Stimulated activated naive B cell treated with anti-CD40 and anti-IgM and Interleukin-4, amounts not matched to agents 10 μg/mL and 1 μg/mL and 100 μg/mL, for 72 hours (primary cell): ENCODE results near the gene CHRNA9.

Experiments used
- ATAC-seq, 2 donors: fragments of 150-1000 bp; cut with Tn5 transposase; replicated peaks; 2 replicates each; pipeline ENCODE4 v1.10.0; 2021; ENCODE audit warnings: moderate library complexity in 1 of 2
- DNase-seq: peaks from one replicate; pipeline ENCODE4 v3.0.0; 2021
- H3K27ac Mint-ChIP-seq: one replicate; pipeline ENCODE4 v1.8.0; 2022; ENCODE audit warnings: mild to moderate bottlenecking, mixed read lengths
- H3K27me3 Mint-ChIP-seq, 2 donors: one replicate each; pipeline ENCODE4 v1.8.0; 2022; ENCODE audit warnings: mixed read lengths in 2 of 2
- H3K36me3 Mint-ChIP-seq, 2 donors: one replicate each; pipeline ENCODE4 v1.8.0; 2022; ENCODE audit warnings: mixed read lengths in 2 of 2, mild to moderate bottlenecking in 1 of 2
- H3K4me1 Mint-ChIP-seq, 2 donors: one replicate each; pipeline ENCODE4 v1.8.0; 2022; ENCODE audit warnings: mixed read lengths in 2 of 2, mild to moderate bottlenecking in 1 of 2
- H3K4me3 Mint-ChIP-seq, 2 donors: one replicate each; pipeline ENCODE4 v1.8.0; 2022; ENCODE audit warnings: mild to moderate bottlenecking in 2 of 2, mixed read lengths in 2 of 2, moderate library complexity in 1 of 2
- H3K9me3 Mint-ChIP-seq, 2 donors: one replicate each; pipeline ENCODE4 v1.8.0; 2022; ENCODE audit warnings: mixed read lengths in 2 of 2, mild to moderate bottlenecking in 1 of 2

CHRNA9 gene

DNA sequence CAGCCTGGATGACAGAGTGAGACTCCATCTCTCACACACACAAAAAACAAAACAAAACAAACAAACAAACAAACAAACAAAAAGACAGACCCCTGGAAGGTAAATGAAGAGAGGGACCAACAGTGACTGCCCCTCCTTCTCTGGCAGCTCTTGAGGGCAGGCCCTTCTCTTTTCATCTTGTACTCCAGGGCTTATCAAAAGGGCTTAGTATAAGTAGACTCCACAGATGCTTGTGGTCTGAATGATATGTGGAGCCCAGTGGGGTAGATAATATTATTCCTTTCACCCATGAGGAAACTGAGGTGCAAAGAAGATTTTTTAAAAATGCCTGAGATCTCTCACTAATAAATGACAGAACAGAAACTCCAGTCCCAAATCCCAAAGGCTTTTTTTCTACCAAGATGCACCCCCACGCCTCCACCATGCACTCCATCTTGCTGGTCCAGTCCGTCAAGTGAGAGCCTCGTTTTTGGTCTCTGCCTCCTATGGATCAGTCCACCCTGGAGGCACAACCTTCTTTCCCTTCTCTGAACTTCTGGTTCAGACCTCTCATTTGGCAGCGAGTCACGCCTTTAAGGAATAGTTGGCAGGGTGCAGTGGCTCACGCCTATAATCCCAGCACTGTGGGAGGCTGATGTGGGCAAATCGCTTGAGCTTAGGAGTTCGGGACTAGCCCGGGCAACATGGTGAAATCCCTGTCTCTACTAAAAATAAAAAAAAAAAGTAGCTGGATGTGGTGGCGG, 17.0 kb upstream of the CHRNA9 start:
- no peak overlapping the region for H3K27ac Mint-ChIP-seq
- H3K27me3 Mint-ChIP-seq, result no peaks in the 10 kb centered on the region
- peak overlapping the region in 1 of 2 donors; percentile 25 for H3K4me3 Mint-ChIP-seq
- no peaks in the 10 kb centered on the region for H3K36me3 Mint-ChIP-seq
- no peaks in the 10 kb centered on the region for H3K9me3 Mint-ChIP-seq
- peaks cover 22 to 32% of the 10 kb centered on the region in 2 donors for H3K4me1 Mint-ChIP-seq
- no peak for DNase-seq
- no peak for ATAC-seq

DNA sequence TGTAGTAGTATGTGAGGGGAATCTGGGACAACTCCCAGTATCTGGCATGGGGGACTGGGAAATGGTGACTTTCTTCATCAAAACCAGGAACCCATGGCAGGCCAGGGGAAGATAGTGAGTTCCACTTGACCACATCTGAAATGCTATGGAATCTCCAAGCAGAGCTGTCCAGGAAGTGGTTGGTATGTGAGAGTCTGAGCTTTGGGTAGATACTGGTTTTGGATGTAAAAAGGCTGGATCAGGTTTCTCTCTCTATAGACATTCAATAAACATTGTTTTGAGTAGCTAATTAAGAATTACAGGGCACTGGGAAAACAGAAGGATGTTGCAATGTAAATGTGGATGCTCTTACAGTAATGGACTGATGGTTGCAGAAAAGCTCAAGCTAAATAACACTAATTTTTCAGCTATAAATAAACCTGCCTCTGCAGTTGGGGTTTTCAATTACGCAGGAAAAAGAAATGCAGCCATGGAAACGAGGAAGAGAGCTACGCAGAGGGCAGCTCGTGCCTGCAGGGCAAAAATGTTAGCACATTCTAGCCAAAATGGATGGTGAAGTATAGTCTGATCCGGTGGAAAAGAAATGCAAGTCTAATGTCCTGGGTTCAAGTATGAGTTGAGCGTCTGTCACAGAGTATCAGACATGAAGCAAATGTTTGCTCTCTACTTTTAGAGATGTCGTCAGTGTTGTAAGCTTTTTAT, 13.4 kb upstream of the CHRNA9 start:
- ATAC-seq (no peak), DNase-seq (no peak)
- no peak overlapping the region for H3K27ac Mint-ChIP-seq
- H3K36me3 Mint-ChIP-seq, result no peaks in the 10 kb centered on the region
- no peaks in the 10 kb centered on the region for H3K27me3 Mint-ChIP-seq
- peaks cover 17 to 27% of the 10 kb centered on the region in 2 donors for H3K4me1 Mint-ChIP-seq
- no peaks in the 10 kb centered on the region for H3K9me3 Mint-ChIP-seq
- H3K4me3 Mint-ChIP-seq, result no peak overlapping the region

DNA sequence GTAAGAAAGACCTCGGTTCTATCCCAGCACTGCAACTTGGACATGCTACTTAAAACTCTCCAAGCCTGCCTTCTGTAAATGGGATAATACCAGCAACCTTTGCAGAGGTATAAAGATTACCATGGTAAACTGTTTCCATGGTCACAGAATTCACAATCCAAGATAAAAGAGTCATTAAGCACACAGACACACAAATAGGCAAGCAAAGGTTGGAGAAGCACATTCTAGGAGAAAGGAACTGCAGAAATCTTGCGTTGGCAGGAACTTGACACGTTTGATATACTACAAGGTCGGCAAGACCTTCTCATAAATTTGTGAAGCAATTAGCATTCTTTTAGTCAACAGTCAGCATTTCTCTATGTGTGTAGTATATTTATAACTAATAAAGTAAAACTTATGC, 12.3 kb upstream of the CHRNA9 start:
- Mint-ChIP-seq H3K36me3 (no peaks in the 10 kb centered on the region), H3K27ac (no peak overlapping the region), H3K9me3 (no peaks in the 10 kb centered on the region), H3K4me3 (no peak overlapping the region), H3K27me3 (no peaks in the 10 kb centered on the region), H3K4me1 (peaks cover 15 to 22% of the 10 kb centered on the region in 2 donors)
- DNase-seq (no peak), ATAC-seq (no peak)

DNA sequence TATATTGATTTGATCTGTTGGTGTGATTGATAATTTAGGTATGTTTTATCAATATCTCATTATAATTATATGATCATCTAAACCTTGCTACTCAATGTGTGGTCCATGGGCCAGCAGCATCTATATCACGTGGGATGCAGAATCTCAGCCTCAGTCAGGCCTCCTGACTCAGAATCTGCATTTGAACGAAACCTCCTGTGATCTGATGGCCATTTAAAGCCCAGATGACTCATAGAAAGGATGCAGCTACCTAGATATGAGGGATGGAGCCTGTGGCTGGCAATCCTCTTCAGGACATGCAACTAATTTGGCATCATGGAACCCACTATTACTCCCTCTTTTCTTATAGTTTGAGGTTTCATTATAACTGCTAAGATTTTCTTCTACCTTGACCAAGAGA, 11.3 kb upstream of the CHRNA9 start:
- Mint-ChIP-seq H3K9me3 (no peaks in the 10 kb centered on the region), H3K36me3 (peaks cover 0 to 1% of the 10 kb centered on the region in 2 donors), H3K4me1 (peaks cover 15 to 19% of the 10 kb centered on the region in 2 donors), H3K27ac (no peak overlapping the region), H3K27me3 (peaks cover 4% of the 10 kb centered on the region in 2 donors), H3K4me3 (no peak overlapping the region)
- ATAC-seq (no peak), DNase-seq (no peak)

DNA sequence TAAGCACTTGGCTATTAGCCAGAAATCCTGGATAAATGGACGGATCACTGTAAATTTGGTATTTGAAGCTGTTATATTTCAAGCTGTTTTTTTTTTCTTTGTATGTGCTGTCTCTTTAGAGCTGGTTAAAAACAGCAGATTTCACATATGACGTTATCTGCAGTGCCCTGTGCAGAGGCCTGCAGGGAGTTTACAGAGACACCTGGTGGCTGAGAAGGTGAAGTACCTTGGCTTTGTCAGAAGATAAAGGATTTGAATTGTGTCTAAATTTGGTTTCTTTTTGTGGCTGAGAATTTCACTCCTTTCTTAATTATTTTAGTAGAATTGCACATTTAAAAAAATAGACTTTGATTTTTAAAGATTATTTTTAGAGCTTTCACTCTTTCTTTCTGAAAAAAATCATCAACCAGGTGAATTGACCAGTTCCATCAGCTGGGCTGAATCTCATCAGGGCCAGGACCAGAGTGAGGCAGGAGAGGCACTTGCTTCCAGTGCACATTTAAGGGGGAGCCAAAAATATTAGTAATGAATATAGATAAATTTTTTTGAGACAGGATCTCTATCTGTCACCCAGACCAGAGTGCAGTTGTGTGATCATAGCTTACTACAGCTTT, 9.6 kb upstream of the CHRNA9 start:
- no peaks in the 10 kb centered on the region for H3K9me3 Mint-ChIP-seq
- DNase-seq, result peak; percentile 27
- peaks cover 0 to 1% of the 10 kb centered on the region in 2 donors for H3K36me3 Mint-ChIP-seq
- peaks cover 15 to 19% of the 10 kb centered on the region in 2 donors for H3K4me1 Mint-ChIP-seq
- peak; percentile 96 for ATAC-seq
- H3K4me3 Mint-ChIP-seq, result no peak overlapping the region
- H3K27ac Mint-ChIP-seq, result no peak overlapping the region
- H3K27me3 Mint-ChIP-seq, result peaks cover 5% of the 10 kb centered on the region in 2 donors

DNA sequence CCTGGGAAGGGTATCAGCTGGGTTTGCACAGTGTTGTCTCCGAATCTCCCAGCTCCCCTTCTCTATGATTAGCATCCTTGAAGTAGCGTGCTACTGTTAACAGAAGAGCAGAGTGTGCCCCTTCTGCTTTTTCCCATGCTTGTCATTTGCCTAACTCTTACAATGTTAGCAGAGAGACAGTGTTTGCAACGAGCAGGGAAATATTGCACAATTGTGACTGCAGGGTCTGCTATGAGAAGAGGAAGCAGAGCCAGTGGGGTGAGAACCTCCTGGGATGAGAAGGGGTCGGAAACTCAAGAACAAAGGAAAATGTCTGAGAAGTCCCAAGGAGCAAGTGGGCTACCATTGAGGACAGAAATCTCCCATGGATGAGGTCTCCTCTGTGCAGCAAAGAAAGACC, 7.8 kb upstream of the CHRNA9 start:
- no peaks in the 10 kb centered on the region for H3K9me3 Mint-ChIP-seq
- ATAC-seq (no peak), DNase-seq (no peak)
- H3K36me3 Mint-ChIP-seq, result peaks cover 0 to 1% of the 10 kb centered on the region in 2 donors
- H3K27ac Mint-ChIP-seq, result no peak overlapping the region
- peaks cover 6 to 8% of the 10 kb centered on the region in 2 donors for H3K4me1 Mint-ChIP-seq
- peaks cover 5% of the 10 kb centered on the region in 2 donors for H3K27me3 Mint-ChIP-seq
- no peak overlapping the region for H3K4me3 Mint-ChIP-seq

DNA sequence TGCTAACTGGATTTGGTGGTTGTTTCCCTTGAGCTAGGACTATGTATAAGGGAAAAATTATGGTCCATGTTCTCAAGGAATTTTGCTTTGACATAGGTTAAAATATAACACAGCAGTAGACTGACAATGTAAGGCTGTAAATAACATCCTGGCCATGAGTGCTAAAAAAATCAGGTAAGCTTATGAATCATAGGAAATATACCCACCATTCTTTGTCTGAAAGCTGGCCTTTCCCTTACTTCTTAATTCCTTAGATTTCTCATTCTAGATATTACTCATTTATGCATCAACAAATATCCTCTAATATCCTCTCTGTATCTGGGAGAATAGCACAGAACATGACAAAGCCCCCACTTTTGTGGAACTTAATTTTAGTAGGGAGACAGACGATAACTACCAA, 6.8 kb upstream of the CHRNA9 start:
- H3K9me3 Mint-ChIP-seq, result no peaks in the 10 kb centered on the region
- H3K36me3 Mint-ChIP-seq, result peaks cover 0 to 1% of the 10 kb centered on the region in 2 donors
- peaks cover 6 to 8% of the 10 kb centered on the region in 2 donors for H3K4me1 Mint-ChIP-seq
- H3K4me3 Mint-ChIP-seq, result no peak overlapping the region
- no peak overlapping the region for H3K27ac Mint-ChIP-seq
- DNase-seq, result no peak
- no peak for ATAC-seq
- peaks cover 7% of the 10 kb centered on the region in 2 donors for H3K27me3 Mint-ChIP-seq

DNA sequence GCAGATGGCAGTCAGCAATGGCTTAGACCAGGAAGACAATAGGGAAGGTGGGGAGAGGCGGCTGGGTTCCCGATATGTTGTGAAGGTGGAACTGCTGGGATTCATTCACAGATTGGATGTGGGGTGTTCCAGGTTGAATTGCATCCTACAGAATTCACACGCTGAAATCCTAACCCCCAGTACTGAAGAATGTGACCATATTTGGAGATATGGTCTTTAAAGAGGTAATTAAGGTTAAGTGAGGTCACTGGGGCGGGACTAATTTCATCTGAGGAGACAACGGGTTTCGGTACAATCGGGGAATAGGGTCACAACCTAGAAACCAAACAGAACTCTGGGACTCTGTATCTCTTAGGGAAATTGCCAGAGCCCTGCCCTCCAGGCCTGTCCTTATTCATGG, 5.3 kb upstream of the CHRNA9 start:
- peaks cover 4 to 6% of the 10 kb centered on the region in 2 donors for H3K4me1 Mint-ChIP-seq

DNA sequence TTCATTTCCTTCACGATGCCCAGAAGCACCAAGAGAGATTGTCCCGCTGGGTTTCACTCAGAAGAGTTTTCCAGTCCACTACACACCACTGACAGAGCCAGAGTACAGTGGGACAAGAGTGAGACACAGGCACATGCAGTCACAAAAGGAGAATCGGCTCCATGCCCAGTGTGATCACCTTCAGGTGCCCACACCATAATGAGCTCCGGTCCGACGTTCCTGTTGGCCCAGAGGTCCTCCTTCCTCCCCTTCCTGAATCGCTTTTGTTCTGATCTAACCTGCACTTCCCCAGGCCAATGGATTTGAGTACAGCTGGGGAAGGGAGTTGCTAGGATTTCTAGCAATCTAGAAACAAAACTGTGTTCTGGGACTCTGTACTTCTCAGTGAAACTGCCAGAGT, 4.6 kb upstream of the CHRNA9 start:
- Mint-ChIP-seq H3K27ac (no peak overlapping the region), H3K4me3 (no peak overlapping the region), H3K9me3 (no peaks in the 10 kb centered on the region), H3K36me3 (peaks cover 0 to 1% of the 10 kb centered on the region in 2 donors), H3K27me3 (peaks cover 11 to 13% of the 10 kb centered on the region in 2 donors), H3K4me1 (peaks cover 4 to 6% of the 10 kb centered on the region in 2 donors)
- ATAC-seq, result no peak
- DNase-seq, result no peak

More for the DNA sequence above, 5.3 kb upstream of the CHRNA9 start:
- peaks cover 11 to 13% of the 10 kb centered on the region in 2 donors for H3K27me3 Mint-ChIP-seq
- H3K9me3 Mint-ChIP-seq, result no peaks in the 10 kb centered on the region
- H3K36me3 Mint-ChIP-seq, result peaks cover 0 to 1% of the 10 kb centered on the region in 2 donors
- H3K4me3 Mint-ChIP-seq, result no peak overlapping the region
- no peak for ATAC-seq
- no peak overlapping the region for H3K27ac Mint-ChIP-seq
- DNase-seq, result no peak

DNA sequence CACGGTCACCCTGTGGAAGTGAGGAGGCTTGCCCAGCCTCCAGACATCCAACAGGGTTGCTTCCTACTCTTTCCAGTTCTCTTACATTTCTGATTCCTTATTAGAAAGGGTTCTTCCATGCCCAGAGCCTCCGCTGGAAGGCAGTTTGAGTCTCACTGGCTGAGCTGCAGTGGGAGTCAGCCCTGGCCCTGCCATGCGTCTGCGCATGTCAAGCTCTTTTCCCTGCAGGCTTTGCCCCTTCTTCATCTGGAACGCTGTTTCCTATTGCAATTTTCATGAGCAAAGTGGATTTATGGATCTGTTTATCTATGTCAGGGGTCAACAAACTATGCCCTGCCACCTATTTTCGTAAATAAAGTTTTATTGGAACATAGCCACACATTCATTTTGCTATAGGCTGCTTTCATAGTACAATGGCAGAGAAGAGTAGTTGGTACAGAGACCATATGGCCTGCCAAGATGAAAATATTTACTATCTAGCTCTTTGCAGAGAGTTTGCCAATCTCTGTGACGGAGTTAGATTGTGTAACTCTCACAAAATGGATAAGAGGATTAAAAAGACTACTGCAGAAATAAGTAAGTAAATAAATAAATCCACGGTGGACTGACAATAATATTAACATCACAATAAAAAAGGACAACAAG, 3.9 kb upstream of the CHRNA9 start:
- H3K27ac Mint-ChIP-seq, result no peak overlapping the region
- H3K36me3 Mint-ChIP-seq, result peaks cover 0 to 1% of the 10 kb centered on the region in 2 donors
- H3K4me1 Mint-ChIP-seq, result peaks cover 4 to 6% of the 10 kb centered on the region in 2 donors
- ATAC-seq (no peak), DNase-seq (no peak)
- no peaks in the 10 kb centered on the region for H3K9me3 Mint-ChIP-seq
- peaks cover 11 to 18% of the 10 kb centered on the region in 2 donors for H3K27me3 Mint-ChIP-seq
- H3K4me3 Mint-ChIP-seq, result no peak overlapping the region

DNA sequence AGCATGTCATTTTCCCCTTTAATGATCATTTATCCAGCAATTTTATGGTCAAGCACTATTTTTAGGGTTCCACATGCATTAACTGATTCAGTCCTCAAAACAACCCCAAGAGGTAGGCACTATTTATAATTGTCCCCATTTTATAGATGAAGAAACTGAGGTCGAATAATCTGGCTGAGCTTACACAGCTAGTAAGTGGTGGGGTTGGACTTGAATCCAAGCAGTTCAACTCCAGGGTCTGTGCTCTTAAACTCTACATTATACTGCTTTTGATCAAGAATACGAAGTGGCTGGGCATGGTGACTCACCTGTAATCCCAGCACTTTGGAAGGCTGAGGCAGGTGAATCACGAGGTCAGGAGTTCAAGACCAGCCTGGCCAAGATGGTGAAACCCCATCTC, 3.2 kb upstream of the CHRNA9 start:
- DNase-seq (no peak), ATAC-seq (no peak)
- no peak overlapping the region for H3K4me3 Mint-ChIP-seq
- H3K36me3 Mint-ChIP-seq, result peaks cover 0 to 1% of the 10 kb centered on the region in 2 donors
- H3K4me1 Mint-ChIP-seq, result peaks cover 4 to 6% of the 10 kb centered on the region in 2 donors
- no peaks in the 10 kb centered on the region for H3K9me3 Mint-ChIP-seq
- no peak overlapping the region for H3K27ac Mint-ChIP-seq
- peaks cover 11 to 18% of the 10 kb centered on the region in 2 donors for H3K27me3 Mint-ChIP-seq

DNA sequence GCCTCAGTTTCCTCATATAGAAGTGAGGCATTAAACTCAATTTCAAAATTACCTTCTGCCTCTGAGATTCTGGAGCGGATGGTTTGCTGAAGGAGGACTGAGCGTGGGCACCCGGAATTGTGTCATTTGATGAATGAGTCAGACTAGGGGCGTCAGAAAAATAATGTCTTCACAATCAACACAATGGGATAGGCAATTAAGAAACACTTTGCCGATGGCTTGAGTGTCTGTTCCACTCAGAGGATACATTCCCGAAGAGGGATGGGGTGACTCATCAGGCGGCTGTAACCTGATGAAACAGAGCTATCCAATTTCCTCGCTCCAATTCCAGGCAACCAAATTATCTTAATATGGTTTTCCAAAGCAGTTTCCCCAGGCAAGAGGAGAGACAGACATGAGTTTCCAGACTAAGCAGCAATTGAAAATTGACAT, 1.2 kb upstream of the CHRNA9 start:
- Mint-ChIP-seq H3K27me3 (peaks cover 7 to 13% of the 10 kb centered on the region in 2 donors), H3K4me3 (no peak overlapping the region), H3K36me3 (no peaks in the 10 kb centered on the region), H3K4me1 (no peaks in the 10 kb centered on the region), H3K27ac (no peak overlapping the region), H3K9me3 (no peaks in the 10 kb centered on the region)
- ATAC-seq, result no peak
- DNase-seq, result no peak

DNA sequence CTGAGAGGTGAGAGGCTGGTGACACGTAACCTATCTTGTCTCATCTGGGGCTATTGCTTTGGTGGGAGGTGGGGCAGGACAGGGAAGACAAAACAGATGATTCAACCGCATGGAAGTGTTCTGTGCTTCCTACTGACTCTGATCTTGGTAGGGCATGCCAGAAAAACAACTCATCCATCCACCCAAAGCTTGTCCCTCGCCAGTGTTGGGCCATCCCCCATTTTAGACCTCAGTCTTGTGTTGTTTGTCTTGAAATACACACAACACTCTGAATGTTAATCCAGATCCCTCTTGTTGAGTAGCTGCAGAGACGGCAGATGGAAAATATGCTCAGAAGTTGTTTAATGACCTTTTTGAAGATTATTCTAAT, 377 bp downstream of the CHRNA9 start:
- Mint-ChIP-seq H3K27ac (no peak overlapping the region), H3K27me3 (peaks cover 6 to 13% of the 10 kb centered on the region in 2 donors), H3K36me3 (no peaks in the 10 kb centered on the region), H3K9me3 (no peaks in the 10 kb centered on the region), H3K4me1 (no peaks in the 10 kb centered on the region), H3K4me3 (no peak overlapping the region)
- DNase-seq (no peak), ATAC-seq (no peak)

DNA sequence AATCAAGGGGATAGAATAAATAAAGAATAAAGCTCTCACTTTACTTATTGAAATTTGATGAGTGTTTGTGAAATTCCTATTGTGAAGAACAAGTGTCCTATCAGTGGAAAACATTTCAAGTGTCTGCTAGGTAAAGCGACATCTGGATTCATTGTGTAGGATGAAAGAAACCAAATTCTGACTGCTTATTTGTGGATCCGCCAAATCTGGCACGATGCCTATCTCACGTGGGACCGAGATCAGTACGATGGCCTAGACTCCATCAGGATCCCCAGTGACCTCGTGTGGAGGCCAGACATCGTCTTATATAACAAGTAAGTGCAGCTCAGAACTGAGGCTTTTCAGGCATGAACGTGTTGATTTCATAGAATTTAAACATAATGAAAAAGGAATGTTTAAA, 1.9 kb downstream of the CHRNA9 start:
- ATAC-seq (no peak), DNase-seq (no peak)
- Mint-ChIP-seq H3K4me3 (no peak overlapping the region), H3K36me3 (no peaks in the 10 kb centered on the region), H3K9me3 (no peaks in the 10 kb centered on the region), H3K27me3 (peaks cover 6 to 13% of the 10 kb centered on the region in 2 donors), H3K27ac (no peak overlapping the region), H3K4me1 (no peaks in the 10 kb centered on the region)
